Measurements from ENCODE around the gene NUFIP2. TPM values are rescaled to one million over a fixed set of nuclear protein-coding genes. Genes with fewer than 3 reads are reported as not detected.

Gene NUFIP2
- total RNA-seq, 4 donors from 2014 or later: 27.6 to 37.6 (median 30.5) TPM

- WGBS: under 1% methylated on average over 46 of the region's 54 CpGs
- intact Hi-C loops (cut with DNase I): loop anchor here (5.0 kb wide), 2 partner anchors 36 to 76 kb away; no protein-coding TSS in a partner anchor
- H3K4me3 ChIP-seq: peak overlapping the region; percentile 91 to 100 (median 96)
- peak overlapping the region; percentile 97 to 100 (median 99) for H3K27ac ChIP-seq (replicated peaks in 1 of 4)
- H3K9me3 ChIP-seq: no peaks in the 10 kb centered on the region
- H3K27me3 ChIP-seq: no peaks in the 10 kb centered on the region
- H3K36me3 ChIP-seq: peaks cover 0 to 11% (median 3%) of the 10 kb centered on the region in 4 donors
- DNase-seq (ENCODE audit: extremely low spot score): peak; percentile 92
- no peak for TF ChIP-seq EP300 (IDR thresholded peaks at IDR 0.05)
- TF ChIP-seq POLR2AphosphoS5 (IDR thresholded peaks at IDR 0.05): peak in 1 of 2 donors; percentile 4
- H3K4me1 ChIP-seq: peaks cover 31 to 45% (median 43%) of the 10 kb centered on the region in 4 donors
Observed at GRCh38 chr17:29292992-29293889, 707 bp downstream of the NUFIP2 start.

- peak overlapping the region; percentile 91 to 100 (median 96) for H3K4me3 ChIP-seq
- H3K36me3 ChIP-seq: peaks cover 0 to 18% (median 6%) of the 10 kb centered on the region in 4 donors
- H3K4me1 ChIP-seq: peaks cover 33 to 54% (median 51%) of the 10 kb centered on the region in 4 donors
- H3K9me3 ChIP-seq: no peaks in the 10 kb centered on the region
- H3K27me3 ChIP-seq: no peaks in the 10 kb centered on the region
- WGBS: 3% methylated on average over 22 of the region's 77 CpGs
- intact Hi-C loops (cut with DNase I): loop anchor here (5.0 kb wide), 2 partner anchors 35 to 75 kb away; no protein-coding TSS in a partner anchor
- H3K27ac ChIP-seq (replicated peaks in 1 of 4): peak overlapping the region; percentile 97 to 100 (median 99)
- DNase-seq (ENCODE audit: extremely low spot score): no peak
- TF ChIP-seq POLR2A (IDR thresholded peaks at IDR 0.05; ENCODE audit: low read depth): no peak
- peak; percentile 31 to 32 for TF ChIP-seq POLR2AphosphoS5 (IDR thresholded peaks at IDR 0.05)
Observed at GRCh38 chr17:29292071-29292991, 1.6 kb downstream of the NUFIP2 start.

GRCh38 chr17:29291163-29291752, 2.7 kb downstream of the NUFIP2 start:
- Histone ChIP-seq H3K27me3 (no peaks in the 10 kb centered on the region), H3K9me3 (no peaks in the 10 kb centered on the region), H3K27ac (replicated peaks in 1 of 4) (peak overlapping the region; percentile 97 to 100 (median 99)), H3K4me3 (peak overlapping the region; percentile 91 to 100 (median 96)), H3K36me3 (peaks cover 9 to 29% (median 17%) of the 10 kb centered on the region in 4 donors), H3K4me1 (peaks cover 44 to 65% (median 61%) of the 10 kb centered on the region in 4 donors)
- no peak for DNase-seq (ENCODE audit: extremely low spot score)
- intact Hi-C loops (cut with DNase I): loop anchor here (2.0 to 5.0 kb wide), 3 partner anchors 34 to 142 kb away; no protein-coding TSS in a partner anchor
- 12% methylated on average over 5 of the region's 5 CpGs for WGBS
- TF ChIP-seq EP300 (IDR thresholded peaks at IDR 0.05) (no peak), POLR2A (IDR thresholded peaks at IDR 0.05; ENCODE audit: low read depth) (no peak), CTCF (IDR thresholded peaks at IDR 0.05) (peak; percentile 69 to 71 (median 71)), POLR2AphosphoS5 (IDR thresholded peaks at IDR 0.05) (peak in 1 of 2 donors; percentile 10)

GRCh38 chr17:29289852-29290251, 4.1 kb downstream of the NUFIP2 start:
- Histone ChIP-seq H3K9me3 (no peaks in the 10 kb centered on the region), H3K27ac (replicated peaks in 1 of 4) (peak overlapping the region in 3 of 4 donors; percentile 39 to 100 (median 99)), H3K27me3 (no peaks in the 10 kb centered on the region), H3K4me1 (peaks cover 57 to 76% (median 73%) of the 10 kb centered on the region in 4 donors), H3K36me3 (peaks cover 14 to 43% (median 26%) of the 10 kb centered on the region in 4 donors), H3K4me3 (no peak overlapping the region)
- TF ChIP-seq POLR2AphosphoS5 (IDR thresholded peaks at IDR 0.05) (no peak), CTCF (IDR thresholded peaks at IDR 0.05) (no peak), POLR2A (IDR thresholded peaks at IDR 0.05; ENCODE audit: low read depth) (no peak), EP300 (IDR thresholded peaks at IDR 0.05) (no peak)
- intact Hi-C loops (cut with DNase I): loop anchor here (2.0 to 5.0 kb wide), 3 partner anchors 33 to 141 kb away; no protein-coding TSS in a partner anchor
- DNase-seq (ENCODE audit: extremely low spot score): no peak
- 89% methylated on average over 9 of the region's 9 CpGs for WGBS

- no peak for DNase-seq (ENCODE audit: extremely low spot score)
- H3K27me3 ChIP-seq: no peaks in the 10 kb centered on the region
- peaks cover 60 to 97% (median 95%) of the 10 kb centered on the region in 4 donors for H3K4me1 ChIP-seq
- no peak overlapping the region for H3K27ac ChIP-seq (replicated peaks in 1 of 4)
- intact Hi-C loops (cut with DNase I): no loop called here
- TF ChIP-seq CTCF (IDR thresholded peaks at IDR 0.05) (no peak), EP300 (IDR thresholded peaks at IDR 0.05) (no peak), POLR2A (IDR thresholded peaks at IDR 0.05; ENCODE audit: low read depth) (no peak), POLR2AphosphoS5 (IDR thresholded peaks at IDR 0.05) (no peak)
- peaks cover 30 to 84% (median 61%) of the 10 kb centered on the region in 4 donors for H3K36me3 ChIP-seq
- H3K4me3 ChIP-seq: no peak overlapping the region
- 60% methylated on average over 2 of the region's 2 CpGs for WGBS
- H3K9me3 ChIP-seq: no peaks in the 10 kb centered on the region
Observed at GRCh38 chr17:29283961-29284360, 10.0 kb downstream of the NUFIP2 start.

Data from esophagus muscularis mucosa (tissue), 4 donors.